ENCODE data around the gene KCNK6. TPM values are rescaled to one million over a fixed set of nuclear protein-coding genes. Genes with fewer than 3 reads are reported as not detected.

The KCNK6 gene
- total RNA-seq, 1 experiment from 2014 or later = 6.5 TPM

DNA sequence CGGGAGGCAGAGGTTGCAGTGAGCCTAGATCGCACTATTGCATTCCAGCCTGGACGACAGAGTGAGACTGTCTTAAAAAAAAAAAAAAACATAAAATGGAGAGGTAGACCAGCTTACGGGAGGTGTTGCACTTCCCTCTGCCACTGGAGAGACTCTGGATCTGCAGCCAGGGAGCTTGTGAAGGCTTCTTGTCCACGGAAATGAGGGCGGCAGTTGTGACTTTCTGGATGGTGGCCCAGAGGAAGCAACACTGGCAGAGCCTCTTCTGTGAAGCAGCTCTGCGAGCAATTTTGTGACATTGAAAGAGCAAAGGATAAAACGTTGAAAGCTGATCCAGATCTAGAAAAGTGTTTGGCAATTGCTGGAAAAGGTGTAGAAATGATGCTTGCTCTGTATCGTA, 44.9 kb upstream of the KCNK6 start:
- H2BK20ac ChIP-seq (ENCODE audit: low read depth, low read length, poor library complexity, severe bottlenecking) = no peak overlapping the region
- no peak overlapping the region for H3K4me3 Mint-ChIP-seq
- no peak overlapping the region for H3K4ac ChIP-seq (ENCODE audit: low read depth, low read length)
- no peak overlapping the region for H2BK120ac ChIP-seq (ENCODE audit: low read depth, low read length, poor library complexity, severe bottlenecking)
- H3K4me1 Mint-ChIP-seq = peaks cover 21 to 22% of the 10 kb centered on the region in 2 experiments
- WGBS (ENCODE audit: extremely low coverage, insufficient read length, low lambda C conversion rate) = no CpG with 5 or more reads among the region's 9 CpGs
- no peaks in the 10 kb centered on the region for H3K27me3 ChIP-seq (ENCODE audit: insufficient read depth, low read length)
- H3K4me1 ChIP-seq (ENCODE audit: insufficient read depth, low read length) = no peaks in the 10 kb centered on the region; the same call in 1 of the 2 replicates
- H3K9ac ChIP-seq (ENCODE audit: extremely low read depth, insufficient read length, low read length) = no peak overlapping the region
- H2AFZ ChIP-seq (ENCODE audit: low read length) = no peak overlapping the region
- no peak overlapping the region for H4K5ac ChIP-seq (ENCODE audit: insufficient read length, low read depth, low read length)
- peak overlapping the region in 2 of 3 experiments; percentile 19 to 34; a peak in 1 of 7 replicates for H3K27ac Mint-ChIP-seq
- no peak overlapping the region for H3K27ac ChIP-seq (ENCODE audit: insufficient read length, low read depth, low read length)
- H3K79me2 ChIP-seq (ENCODE audit: insufficient read depth, low read length) = peaks cover 29% of the 10 kb centered on the region
- no peak overlapping the region for H2BK15ac ChIP-seq (ENCODE audit: low read depth, low read length)
- no peak overlapping the region for H4K91ac ChIP-seq (ENCODE audit: insufficient read length, low read depth, low read length)
- no peak overlapping the region for H3T11ph ChIP-seq (ENCODE audit: low read length)
- H3K56ac ChIP-seq (ENCODE audit: insufficient read length, low read depth, low read length) = no peak overlapping the region
- TF ChIP-seq, protein P1, sequence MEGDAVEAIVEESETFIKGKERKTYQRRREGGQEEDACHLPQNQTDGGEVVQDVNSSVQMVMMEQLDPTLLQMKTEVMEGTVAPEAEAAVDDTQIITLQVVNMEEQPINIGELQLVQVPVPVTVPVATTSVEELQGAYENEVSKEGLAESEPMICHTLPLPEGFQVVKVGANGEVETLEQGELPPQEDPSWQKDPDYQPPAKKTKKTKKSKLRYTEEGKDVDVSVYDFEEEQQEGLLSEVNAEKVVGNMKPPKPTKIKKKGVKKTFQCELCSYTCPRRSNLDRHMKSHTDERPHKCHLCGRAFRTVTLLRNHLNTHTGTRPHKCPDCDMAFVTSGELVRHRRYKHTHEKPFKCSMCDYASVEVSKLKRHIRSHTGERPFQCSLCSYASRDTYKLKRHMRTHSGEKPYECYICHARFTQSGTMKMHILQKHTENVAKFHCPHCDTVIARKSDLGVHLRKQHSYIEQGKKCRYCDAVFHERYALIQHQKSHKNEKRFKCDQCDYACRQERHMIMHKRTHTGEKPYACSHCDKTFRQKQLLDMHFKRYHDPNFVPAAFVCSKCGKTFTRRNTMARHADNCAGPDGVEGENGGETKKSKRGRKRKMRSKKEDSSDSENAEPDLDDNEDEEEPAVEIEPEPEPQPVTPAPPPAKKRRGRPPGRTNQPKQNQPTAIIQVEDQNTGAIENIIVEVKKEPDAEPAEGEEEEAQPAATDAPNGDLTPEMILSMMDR (conservative IDR thresholded peaks at IDR 0.05) = no peak
- H2BK5ac ChIP-seq (ENCODE audit: insufficient read length, low read length) = no peak overlapping the region
- H2AK5ac ChIP-seq (ENCODE audit: insufficient read length, low read length) = no peak overlapping the region
- no peak overlapping the region for H3K4me2 ChIP-seq (ENCODE audit: insufficient read depth, insufficient read length, low read length)
- H3K14ac ChIP-seq (ENCODE audit: insufficient read depth, low read length) = no peak overlapping the region
- no peaks in the 10 kb centered on the region for H3K9me3 ChIP-seq (ENCODE audit: control insufficient read depth, low read depth, low read length)
- no peak overlapping the region for H4K8ac ChIP-seq (replicated peaks; ENCODE audit: insufficient read length, low read depth, low read length)
- H3K23ac ChIP-seq (ENCODE audit: insufficient read length, low read depth, low read length) = no peak overlapping the region
- H3K18ac ChIP-seq (ENCODE audit: insufficient read length, low read depth, low read length) = no peak overlapping the region
- no peaks in the 10 kb centered on the region for H3K9me3 Mint-ChIP-seq
- H2BK12ac ChIP-seq (ENCODE audit: insufficient read length, low read depth, low read length) = no peak overlapping the region
- H3K27me3 Mint-ChIP-seq (ENCODE audit: low read depth) = no peaks in the 10 kb centered on the region
- no peaks in the 10 kb centered on the region for H4K20me1 ChIP-seq (ENCODE audit: control insufficient read depth, insufficient read depth, insufficient read length)
- H3K36me3 Mint-ChIP-seq (ENCODE audit: insufficient read depth in 1 of 3, low read depth in 3 of 3) = peaks cover 6 to 27% (median 23%) of the 10 kb centered on the region in 3 experiments; a peak in 6 of 7 replicates
- no peaks in the 10 kb centered on the region for H3K23me2 ChIP-seq (ENCODE audit: insufficient read length, low read depth, low read length, poor library complexity, severe bottlenecking)
- peaks cover 19% of the 10 kb centered on the region for H3K79me1 ChIP-seq (ENCODE audit: insufficient read depth, low read depth, low read length, poor library complexity, severe bottlenecking)
- no peak for DNase-seq

All from H9 (cell line).